HG03103 (cell line): ENCODE measurements around the gene GPR15.
"Not testable (repeated sequence)": the region's sequence is repeated elsewhere in the genome, so short reads cannot be mapped to it uniquely, and the experiment has no call there.

Experiments
- ATAC-seq: cut with Tn5 transposase; IDR thresholded peaks from one replicate; pipeline ENCODE4 v1.9.1; 2021; ENCODE audit warnings: low read depth; ENCODE audit not compliant: unreplicated experiment

GPR15 gene

DNA sequence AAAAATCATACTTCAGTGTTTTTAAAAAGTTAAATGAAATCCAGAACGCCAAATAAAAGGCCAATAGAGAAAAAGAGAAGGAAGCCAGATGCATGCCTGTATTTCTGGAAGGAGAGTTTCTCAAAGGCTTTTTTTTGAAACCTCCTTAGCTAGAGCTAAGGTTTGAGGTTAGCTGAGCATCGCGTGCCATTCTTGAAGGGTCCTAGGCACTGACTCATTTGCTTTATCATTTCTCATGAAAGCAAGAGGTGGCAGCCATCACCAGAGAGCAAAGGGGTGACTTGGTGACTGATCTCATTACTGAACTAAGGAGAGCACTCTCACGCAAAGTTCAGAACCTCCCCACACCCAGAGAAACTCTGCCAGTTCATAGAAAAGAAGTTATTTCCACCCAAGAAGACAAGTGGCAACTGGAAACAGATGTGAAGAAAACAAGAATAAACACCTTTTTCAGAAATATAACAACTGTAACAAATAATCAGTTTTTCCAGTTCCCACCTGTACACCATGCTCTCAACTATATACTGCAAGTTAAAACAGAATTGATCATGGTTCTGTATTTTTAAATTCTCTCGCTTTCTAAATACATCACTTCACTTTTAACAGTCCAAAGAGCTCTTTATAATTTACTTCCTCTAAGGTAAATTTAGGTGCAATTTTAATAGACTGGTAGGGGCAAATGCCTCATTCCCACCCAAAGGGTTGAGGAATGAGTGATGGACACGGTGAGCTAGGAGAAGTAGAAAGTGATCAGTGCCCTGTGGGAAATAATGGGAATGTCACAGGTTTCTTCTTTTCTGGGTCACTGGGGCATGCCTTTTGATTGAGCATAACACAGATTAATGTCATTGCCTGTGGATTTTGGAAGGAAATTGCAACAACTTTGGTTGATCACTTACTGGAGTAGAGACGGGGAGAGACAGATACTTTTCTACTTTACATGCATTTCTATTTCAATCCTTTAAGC, 24.7 kb downstream of the GPR15 start:
- peak; percentile 75 for ATAC-seq

DNA sequence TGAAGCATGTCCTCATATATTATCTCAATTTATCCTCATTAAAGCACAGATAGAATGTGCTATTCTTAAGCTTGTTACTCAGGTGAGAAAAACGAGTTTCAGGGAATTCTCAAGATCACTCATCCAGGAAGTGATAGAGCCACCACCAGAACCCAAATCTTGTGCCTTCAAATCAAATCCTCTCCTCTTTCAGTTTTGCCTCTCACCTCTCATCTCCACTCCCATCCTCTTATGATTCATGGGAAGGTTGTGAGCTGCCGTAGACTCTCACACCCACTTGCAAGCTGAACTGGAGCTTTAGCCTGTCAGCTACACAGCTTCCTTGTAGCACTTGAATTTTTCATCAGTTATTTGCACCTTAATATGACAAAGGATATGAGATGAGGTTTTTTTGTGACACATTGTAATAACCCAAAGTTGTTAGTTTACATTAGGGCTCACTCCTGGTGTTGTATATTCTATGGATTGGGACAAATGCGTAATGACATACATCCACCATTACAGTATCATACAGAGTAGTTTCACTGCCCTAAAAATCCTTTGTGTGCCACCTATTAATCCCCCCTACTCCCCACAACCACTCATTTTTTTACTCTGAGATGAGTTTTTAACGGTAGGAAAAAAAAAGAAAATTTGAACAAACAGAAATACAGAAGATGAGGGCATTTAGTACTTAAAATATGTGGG, 25.7 kb downstream of the GPR15 start:
- no peak for ATAC-seq

DNA sequence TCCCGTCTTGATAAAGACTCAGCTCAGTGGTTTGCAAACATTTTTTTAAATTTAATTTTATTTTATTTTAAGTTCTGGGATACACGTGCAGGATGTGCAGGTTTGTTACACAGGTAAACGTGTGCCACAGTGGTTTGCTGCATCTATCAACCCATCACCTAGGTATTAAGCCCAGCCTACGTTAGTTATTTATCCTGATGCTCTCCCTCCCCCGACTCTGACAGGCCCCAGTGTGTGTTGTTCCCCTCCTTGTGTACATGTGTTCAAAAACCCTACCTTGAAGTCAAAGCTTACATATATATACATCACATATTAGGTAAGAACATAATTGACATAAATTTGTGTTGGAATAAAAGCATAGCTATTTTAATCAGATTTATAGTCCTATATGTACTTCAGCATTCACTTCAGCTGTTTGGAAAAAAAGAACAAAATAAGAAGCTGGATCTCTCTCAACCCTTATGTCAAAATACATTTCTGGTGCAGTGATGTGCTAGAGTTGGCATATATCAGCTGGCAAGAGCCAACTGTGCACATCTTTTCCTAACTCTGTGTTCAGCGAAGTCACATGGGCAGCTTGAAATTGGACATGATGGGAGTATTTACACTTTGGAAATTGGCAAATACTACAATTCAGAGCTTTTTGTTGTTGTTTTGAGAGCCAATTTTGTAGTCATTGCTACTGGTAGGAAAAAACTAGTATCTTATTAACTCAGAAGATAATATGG, 26.5 kb downstream of the GPR15 start:
- no peak for ATAC-seq

DNA sequence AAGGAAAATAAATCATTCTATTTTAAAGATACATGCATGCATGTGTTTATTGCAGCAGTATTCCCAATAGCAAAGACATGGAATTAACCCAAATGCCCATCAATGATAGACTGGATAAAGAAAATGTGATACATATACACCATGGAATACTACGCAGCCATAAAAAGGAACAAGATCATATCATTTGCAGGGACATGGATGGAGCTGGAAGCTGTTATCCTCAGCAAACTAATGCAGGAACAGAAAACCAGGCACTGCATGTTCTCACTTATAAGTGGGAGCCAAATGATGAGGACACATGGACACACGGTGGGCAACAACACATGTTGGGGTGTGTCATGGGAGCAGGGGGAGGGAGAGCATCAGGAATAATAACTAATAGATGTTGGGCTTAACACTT, 28.0 kb downstream of the GPR15 start:
- not testable (repeated sequence) for ATAC-seq

DNA sequence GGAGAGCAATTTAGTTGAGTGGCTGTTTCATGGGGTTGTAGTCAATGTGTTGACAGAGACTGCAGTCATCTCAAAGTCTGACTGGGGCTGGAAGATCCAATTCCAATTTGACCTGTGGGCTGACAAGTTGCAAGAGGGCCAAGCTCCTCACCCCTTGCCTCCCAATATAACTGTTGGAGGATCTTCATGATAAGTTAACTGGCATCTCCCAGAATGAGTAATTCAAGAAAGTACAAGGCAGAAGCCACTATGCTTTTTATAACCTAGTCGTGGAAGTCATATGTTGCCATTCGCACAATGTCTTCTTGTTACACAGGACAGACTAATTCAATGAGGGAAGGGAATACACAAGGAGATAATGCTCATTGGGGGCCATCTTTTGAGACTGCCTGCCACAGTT, 29.1 kb downstream of the GPR15 start:
- no peak for ATAC-seq

DNA sequence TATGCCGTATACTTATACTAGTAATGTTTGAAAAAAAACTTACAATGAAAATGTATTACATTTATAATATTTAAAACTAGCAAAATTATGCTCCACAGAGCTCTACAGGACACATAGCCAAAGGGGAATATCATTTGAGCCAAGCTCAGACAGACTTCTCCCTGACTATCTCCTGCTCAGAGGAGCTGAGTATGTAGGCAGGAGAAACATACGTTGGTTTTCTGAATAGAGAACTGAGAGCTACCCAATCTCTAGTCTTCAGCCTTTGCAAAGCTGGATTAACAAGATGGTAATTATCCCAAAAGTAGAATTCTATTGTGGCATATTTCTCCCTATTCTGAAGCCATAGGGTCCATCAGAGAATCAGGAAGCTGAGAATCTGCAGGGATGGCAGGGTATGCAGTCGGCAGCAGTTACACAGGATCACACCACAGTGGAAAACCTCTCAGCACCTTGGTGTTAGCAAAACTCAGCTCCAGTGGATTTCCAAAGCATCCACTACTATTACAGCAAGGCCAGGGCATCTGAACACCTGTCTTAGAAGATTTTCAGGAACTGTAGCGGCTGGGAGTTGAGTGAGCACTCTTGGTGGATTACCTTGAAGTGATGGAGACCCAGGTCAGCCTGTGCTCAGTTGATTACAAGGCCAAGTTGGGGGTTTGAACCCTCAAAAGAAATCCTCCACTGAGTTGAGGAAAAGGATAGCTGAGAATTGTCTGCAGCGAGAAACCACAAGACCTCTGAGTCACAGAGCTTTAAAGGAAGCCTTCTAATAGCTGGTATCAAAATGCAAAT, 30.1 kb downstream of the GPR15 start:
- ATAC-seq: no peak

DNA sequence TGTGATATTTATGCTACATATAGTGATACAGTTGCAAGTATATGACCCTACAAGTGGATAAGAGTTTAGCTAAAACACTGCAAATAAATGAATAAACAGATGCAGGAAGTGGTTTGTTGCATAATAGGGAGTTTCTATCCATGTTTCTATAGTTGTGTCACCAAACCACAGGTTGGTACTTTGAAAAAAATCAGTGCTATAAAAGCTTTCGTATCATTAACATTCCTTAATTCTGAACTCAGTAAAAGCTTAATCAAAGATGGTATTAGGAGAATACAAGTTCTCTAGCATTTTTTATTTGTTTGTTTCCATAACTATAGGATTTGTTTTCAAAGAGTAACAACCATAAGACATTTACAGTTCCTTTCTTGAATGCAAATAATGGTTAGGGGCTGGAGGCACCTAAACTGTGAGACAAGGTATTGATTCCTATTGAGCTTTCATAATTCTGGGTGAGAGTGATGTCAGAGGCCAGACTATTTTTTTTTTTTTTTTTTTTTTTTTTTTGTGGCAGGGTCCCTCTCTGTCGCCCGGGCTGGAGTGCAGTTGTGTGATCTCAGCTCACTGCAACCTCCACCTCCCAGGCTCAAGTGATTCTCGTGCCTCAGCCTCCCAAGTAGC, 32.0 kb downstream of the GPR15 start:
- peak; percentile 45 for ATAC-seq

DNA sequence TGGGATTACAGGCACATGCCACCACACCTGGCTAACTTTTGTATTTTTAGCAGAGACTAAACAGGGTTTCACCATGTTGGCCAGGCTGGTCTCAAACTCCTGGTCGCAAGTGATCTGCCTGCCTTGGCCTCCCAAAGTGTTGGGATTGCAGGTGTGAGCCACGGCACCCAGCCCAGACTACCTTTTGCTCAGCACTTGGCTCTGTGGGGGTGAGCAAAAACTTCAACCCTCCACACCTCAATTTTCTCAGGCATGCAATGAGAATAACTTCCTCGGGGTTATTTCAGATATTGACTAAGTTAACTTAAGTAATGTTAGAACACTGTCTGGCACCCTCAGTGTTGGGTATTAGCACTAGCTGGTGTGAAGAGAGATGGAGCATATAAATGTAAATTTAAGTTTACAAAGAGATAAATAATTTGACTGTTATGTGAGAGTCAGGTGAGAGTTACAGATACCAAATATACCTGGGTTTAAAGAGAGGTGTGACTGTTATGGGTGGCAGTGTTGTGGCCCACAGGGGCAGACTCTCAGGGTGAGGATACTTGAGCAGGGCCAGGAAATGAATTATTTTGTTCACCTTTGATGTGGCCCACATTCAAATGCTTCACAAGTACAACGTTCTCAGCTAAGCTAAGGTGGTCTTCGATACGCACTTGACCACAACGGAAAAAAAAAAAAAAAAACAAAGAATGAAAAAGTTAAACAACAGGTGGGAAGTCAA, 32.7 kb downstream of the GPR15 start:
- ATAC-seq: no peak

DNA sequence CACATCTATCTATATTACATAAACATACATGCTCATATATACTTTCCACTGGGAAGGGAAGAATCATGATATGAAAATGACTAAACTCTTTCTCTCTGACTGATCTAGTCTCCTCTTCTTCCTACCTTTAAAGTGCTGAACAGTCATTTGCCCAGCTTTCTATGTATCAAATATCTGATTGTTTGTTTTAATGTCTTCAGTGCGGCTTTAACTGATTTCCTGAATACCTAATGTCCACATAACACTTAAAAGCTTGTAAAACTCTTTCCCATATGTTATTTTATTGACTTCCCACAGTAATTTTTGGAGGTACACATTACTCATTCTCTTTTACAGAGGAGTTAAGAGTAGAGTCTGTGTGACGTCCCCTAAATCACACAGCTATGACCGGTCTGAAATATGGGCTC, 33.5 kb downstream of the GPR15 start:
- no peak for ATAC-seq

DNA sequence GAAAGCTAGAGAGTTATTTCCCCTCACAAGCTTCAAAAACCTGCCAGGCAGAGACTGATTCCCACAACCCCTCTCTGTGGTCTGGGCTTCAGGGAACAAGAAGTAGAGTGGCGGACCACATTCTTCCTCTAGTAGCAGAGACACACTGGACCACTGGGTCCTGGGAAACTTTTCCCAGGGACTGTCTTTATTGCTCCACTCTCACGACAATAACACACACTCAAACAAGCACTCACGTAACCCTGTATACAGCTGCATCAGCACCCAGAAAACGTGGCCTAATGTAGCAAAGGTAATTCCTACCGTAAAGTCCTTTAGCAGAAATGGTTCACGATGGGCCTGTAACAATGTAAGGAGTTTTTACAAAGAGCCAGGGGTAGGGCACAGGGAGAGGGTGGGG, 34.1 kb downstream of the GPR15 start:
- no peak for ATAC-seq

DNA sequence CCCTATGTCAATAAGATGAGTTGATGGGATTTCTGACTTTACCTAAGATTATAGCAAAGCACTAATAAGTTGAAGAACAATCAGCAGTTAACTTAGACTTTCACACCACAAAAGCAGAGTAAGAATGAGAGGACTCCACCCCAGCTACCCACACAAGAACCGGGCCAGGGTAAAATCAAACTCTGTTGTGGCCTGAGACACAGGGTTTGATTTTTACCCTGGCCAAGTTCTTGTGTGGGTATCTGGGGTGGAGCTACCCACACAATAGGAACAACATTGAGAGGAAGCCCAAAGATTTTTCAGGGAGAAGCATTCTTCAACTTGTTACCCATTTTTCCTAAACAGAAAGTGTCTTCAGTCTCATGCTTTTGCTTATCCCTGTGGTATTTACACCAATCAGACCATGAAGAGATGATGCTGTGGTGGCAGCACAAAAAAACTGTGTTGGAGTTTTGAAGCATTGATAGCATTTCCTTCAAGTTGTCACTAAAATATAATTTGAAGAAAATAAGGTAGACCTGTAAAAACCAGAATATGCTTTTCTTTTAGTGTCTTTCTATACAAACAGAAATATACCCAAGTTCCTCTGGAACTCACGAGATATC, 36.0 kb downstream of the GPR15 start:
- no peak for ATAC-seq

DNA sequence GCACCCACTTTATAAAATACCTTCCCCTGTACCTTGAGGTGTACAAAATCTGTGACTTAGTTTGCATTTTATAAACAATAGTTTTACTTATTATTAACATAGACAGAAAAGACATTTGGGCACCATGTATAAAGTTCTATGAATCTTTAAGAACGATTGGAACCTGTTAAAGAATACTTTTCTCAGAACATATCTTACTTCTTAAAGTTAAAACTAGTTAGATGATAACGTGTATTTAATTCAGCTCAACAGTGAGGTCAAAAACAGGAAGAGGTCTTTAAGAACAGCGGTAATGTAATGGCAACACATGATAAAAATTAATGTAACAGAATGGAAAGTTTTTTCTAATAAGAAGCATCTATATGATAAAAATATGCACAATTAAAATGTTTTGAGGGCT, 36.6 kb downstream of the GPR15 start:
- no peak for ATAC-seq

DNA sequence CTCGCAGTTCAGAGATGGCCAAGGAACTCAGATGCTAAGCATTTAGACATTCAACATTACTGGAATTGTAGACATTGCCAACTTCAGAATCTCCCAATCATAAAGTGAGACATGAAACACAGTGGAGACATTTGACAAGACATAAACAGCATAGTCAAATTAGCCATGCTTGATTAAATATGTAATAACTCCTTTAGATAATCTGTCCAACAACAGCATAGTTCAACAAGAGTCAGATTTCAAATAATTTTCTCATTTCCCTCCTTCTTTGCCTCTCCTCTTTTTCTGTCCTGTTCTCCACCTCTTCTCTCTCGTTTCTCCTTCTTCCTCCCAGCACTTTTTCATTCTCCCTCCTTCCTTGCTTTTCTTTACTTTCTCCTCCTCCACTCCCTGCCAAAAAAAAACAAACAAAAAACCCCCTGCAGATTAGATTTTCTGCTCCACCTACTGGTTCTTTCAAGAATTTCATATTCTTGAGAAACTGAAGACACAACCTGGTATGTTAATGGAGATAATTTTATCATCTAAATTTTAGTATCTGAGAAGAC, 41.5 kb downstream of the GPR15 start:
- peak; percentile 64 for ATAC-seq

DNA sequence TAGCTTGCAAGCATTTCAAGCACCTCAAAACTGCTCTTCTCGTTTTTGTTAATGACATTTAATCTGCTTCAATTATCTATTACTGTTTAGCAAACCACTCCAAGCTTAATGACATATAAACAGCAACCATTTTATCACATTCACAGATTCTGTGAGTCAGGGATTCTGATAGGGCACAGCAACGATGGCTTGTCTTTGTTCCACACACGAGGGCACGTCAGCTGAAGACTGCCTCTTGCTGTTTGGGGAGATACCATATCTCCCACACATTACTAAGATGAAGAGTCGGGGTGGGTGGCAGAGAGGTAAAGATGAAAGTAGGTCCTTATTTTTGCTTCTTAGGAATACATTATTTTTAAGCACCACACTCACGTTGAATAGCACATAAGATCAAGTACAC, 42.4 kb downstream of the GPR15 start:
- ATAC-seq: no peak

DNA sequence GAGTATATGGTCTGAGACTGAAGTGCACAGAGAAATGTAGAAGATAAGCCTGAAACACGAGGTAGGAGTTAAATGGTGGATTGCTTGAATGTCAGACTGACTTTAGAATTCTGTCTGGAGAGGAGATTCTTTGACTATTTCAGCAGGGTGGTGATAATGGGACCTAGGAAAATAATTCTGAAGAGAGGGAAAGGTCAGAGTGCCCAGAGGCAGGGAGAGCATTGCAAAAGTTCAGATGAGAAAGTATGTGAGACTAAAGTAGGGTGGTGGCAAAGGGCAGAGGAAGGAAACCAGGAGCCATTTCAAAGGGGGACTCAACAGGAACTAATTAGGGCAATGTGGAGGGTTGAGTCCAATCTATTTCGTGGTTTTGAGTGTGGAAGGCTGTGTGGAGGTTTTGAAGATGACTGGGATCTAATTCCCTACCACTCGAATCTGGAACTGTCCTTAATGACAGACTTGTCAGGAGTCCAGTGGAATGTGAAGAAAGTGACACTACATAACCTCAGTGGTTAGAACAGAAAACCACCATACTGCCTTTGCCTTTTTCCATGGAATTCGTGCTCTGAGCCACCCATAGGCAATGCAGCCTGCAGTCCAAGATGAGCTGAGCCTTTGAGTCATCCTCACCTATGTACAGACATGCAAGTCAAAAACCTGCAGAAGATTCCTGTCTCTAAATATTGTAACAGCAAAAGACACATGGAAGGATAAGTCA, 45.6 kb downstream of the GPR15 start:
- no peak for ATAC-seq

DNA sequence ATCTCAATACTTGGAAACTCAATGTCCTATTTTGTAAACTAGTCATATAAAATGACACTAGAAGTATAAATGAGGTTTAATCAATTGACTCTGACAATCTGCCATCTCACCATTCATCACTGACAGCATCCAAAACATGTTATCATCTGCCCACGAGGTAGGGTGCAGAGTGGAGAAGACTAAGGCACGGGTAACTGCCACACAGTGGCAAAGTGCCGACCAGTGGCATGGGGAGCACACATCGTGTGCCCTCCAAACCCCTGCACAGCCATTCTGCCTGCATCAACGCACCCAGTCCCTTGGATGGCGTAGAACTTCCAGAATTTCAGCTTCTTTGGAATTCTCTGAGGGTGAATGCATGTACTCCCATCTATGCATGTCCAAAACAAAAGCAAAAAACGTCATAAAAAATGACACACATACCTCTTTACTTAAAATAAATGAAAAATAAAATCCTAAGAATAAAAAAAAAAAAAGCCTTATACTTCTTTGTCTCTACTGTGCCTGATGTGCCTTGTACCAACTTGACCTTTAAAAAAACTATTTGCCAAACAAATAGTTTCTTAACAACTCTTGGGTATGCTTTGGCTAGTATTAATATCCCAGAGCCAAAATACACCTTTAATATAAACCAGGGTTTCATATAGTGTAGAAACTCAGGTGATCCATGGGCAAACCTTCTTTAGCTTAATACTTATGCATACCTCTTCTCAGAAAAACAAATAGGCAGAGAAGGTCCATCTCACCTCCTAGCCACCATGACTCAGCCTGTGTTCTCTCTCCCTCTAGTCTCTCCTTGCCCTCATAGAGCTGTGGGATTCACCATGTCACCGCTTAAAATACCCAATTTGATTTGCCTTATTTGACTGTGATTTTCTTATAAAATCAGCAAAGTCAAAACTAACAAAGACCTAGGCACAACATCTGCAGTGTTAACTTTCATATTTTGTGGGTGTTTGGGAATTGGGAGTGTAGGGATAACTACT, 48.9 kb downstream of the GPR15 start:
- no peak for ATAC-seq

DNA sequence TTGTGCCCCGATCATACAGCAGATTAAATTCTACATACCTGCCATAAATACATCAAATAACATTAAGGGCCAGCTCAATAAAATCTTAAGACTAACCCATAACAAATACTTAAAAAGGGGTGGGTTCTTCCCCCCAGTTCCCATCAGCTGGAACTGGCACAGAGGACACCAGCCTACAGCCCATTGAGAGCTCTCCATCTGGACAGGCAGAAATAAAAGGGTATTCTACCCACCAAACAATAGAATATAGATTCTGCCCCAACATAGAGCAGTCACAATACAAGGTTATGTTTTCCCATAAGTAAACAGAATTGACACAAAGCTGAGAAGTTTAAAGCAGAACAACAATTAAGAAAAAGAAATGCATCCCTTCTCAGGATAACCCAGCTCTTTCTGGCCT, 49.7 kb downstream of the GPR15 start:
- ATAC-seq: no peak
